Subcutaneous adipose tissue (tissue), 4 donors: Measurements from ENCODE around the gene JAZF1. TPM values are rescaled to one million over a fixed set of nuclear protein-coding genes. Genes with fewer than 3 reads are reported as not detected.

Experiments
- CTCF ChIP-seq: fragments of 450-650 bp; IDR thresholded peaks from one replicate; pipeline ENCODE4 v1.5.1; 2016; ENCODE audit warnings: low read depth, mild to moderate bottlenecking, control low read depth, antibody characterized with exemption, moderate library complexity
- total RNA-seq, 4 donors: library from RNA; depleted of rRNA; stranded (reverse); fragments of >200 nt; gene quantifications; one replicate each; pipeline ENCODE4 v1.1.0, GENCODE V29; 2016

JAZF1 gene
- total RNA-seq, 4 donors from 2014 or later, result 12.6 to 35.9 (median 23.2) TPM

GRCh38 chr7:27843584-27844305 is 336.9 kb downstream of the JAZF1 start:
- TF ChIP-seq CTCF, result no peak

DNA sequence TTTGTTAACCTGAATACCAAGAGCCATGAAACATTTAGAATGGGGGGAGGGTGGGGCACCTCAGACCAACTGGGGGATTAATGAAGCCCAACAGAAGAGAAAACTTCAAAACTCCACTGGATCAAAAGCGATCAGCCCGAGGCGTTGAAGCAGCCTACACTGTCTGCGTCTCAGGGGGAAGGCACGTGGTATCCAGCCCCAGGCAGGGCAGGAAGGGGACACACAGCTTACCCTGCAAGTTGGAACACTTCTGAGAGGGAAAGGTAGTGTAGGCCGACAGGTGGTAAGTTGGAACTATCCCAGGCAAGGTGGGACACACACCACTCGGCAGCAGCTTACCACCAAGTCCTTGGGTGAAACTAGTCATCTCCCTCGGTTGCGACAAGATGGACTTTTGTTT is 337.7 kb downstream of the JAZF1 start:
- no peak for TF ChIP-seq CTCF

DNA sequence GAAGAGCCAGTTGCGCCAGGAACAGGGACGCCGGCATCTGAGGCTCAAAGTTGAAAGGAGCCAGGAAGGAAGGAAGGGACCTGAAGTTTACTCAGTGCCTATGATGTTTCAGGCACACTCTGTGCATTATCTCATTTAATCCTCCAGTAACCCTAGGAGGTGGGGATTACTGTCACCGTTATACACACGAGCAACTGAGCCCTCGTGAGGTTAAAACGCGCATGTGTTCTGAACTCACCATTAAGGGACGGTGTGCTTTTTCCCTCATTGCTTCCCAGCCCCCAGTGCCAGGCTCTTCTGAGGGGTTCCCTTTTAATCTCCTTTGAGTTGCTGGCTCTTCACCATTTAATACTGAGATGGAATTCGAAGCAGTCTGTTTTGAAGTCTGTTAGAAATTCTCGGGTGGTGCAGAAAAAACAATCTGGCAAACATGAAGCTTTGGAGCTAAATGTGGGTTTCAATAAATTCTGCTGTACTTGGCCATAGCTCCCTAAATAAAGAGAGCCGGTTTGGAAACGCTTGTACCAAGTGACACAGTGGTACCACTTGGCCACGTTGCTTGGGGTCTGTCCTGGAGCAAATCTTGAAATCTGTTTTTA is 338.4 kb downstream of the JAZF1 start:
- no peak for TF ChIP-seq CTCF

GRCh38 chr7:27840760-27841364 is 339.7 kb downstream of the JAZF1 start:
- TF ChIP-seq CTCF, result no peak

GRCh38 chr7:27840313-27840712 is 340.3 kb downstream of the JAZF1 start:
- TF ChIP-seq CTCF, result no peak

DNA sequence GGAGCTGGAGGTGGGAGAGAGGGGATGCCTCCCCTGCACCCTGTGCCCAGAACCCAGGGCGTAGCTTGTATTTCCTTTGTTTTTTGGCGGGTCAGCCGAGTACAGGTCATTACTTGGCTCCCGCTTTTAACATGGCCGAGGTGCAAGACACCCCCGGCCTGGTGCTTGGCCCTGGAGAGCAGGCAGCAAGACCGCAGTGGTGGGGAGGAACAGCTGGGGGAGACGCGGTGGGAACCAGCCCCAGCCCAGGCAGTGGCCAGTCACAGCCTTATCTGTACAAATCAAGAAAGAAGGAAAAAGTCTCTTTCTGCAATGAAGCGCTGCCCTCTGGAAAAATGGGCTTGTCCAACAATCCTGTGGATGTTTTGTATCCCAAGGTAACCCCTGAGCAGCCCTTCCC is 341.5 kb downstream of the JAZF1 start:
- TF ChIP-seq CTCF, result no peak

DNA sequence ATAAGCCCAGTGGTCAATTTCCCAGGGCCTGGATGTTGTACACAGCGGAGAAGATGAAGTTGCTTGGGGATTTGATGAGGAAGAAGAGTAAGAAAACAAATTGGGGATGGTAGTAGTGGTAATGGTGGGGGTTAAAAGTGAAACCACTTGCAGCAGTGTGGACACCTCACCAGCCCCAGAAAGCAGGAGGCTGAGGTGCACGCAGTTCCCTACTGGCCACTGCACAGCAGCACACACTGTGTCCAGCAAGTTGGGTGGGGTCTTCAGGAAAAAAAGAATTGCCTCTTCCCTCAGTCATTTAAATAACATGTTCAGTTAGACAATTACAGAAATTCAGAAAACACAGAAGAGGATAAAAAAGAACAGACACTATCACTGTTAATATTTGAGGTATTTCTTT is 344.1 kb downstream of the JAZF1 start:
- TF ChIP-seq CTCF, result no peak
